Measurements from ENCODE around the gene DSCAML1. TPM values are rescaled to one million over a fixed set of nuclear protein-coding genes. Genes with fewer than 3 reads are reported as not detected.

Gene DSCAML1
- total RNA-seq, 1 experiment from 2014 or later = 0.15 TPM

- H3K4me1 ChIP-seq (ENCODE audit: insufficient read depth, low read length) = peaks cover 8% of the 10 kb centered on the region; the same call in 1 of the 2 replicates
- no peak overlapping the region for H3K4ac ChIP-seq (ENCODE audit: low read depth, low read length)
- no peak overlapping the region for H2AFZ ChIP-seq (ENCODE audit: low read length)
- peaks cover 40 to 50% of the 10 kb centered on the region in 2 experiments for H3K4me1 Mint-ChIP-seq
- no peak overlapping the region for H2BK20ac ChIP-seq (ENCODE audit: low read depth, low read length, poor library complexity, severe bottlenecking)
- H3T11ph ChIP-seq (ENCODE audit: low read length) = no peak overlapping the region
- no peak overlapping the region for H3K56ac ChIP-seq (ENCODE audit: insufficient read length, low read depth, low read length)
- H2BK15ac ChIP-seq (ENCODE audit: low read depth, low read length) = no peak overlapping the region
- H3K9me3 ChIP-seq (ENCODE audit: control insufficient read depth, low read depth, low read length) = no peaks in the 10 kb centered on the region
- H2AK5ac ChIP-seq (ENCODE audit: insufficient read length, low read length) = no peak overlapping the region
- no peak overlapping the region for H3K18ac ChIP-seq (ENCODE audit: insufficient read length, low read depth, low read length)
- H3K27me3 ChIP-seq (ENCODE audit: insufficient read depth, low read length) = no peaks in the 10 kb centered on the region
- H3K23ac ChIP-seq (ENCODE audit: insufficient read length, low read depth, low read length) = no peak overlapping the region
- DNase-seq = peak; percentile 68
- no peak overlapping the region for H4K91ac ChIP-seq (ENCODE audit: insufficient read length, low read depth, low read length)
- H3K27me3 Mint-ChIP-seq (ENCODE audit: low read depth) = peaks cover 50% of the 10 kb centered on the region
- H2BK120ac ChIP-seq (ENCODE audit: low read depth, low read length, poor library complexity, severe bottlenecking) = no peak overlapping the region
- H3K27ac ChIP-seq (ENCODE audit: insufficient read length, low read depth, low read length) = no peak overlapping the region
- H3K79me1 ChIP-seq (ENCODE audit: insufficient read depth, low read depth, low read length, poor library complexity, severe bottlenecking) = no peaks in the 10 kb centered on the region
- H3K9me3 Mint-ChIP-seq = peaks cover 0 to 2% of the 10 kb centered on the region in 2 experiments; a peak in 2 of 5 replicates
- TF ChIP-seq, protein P1, sequence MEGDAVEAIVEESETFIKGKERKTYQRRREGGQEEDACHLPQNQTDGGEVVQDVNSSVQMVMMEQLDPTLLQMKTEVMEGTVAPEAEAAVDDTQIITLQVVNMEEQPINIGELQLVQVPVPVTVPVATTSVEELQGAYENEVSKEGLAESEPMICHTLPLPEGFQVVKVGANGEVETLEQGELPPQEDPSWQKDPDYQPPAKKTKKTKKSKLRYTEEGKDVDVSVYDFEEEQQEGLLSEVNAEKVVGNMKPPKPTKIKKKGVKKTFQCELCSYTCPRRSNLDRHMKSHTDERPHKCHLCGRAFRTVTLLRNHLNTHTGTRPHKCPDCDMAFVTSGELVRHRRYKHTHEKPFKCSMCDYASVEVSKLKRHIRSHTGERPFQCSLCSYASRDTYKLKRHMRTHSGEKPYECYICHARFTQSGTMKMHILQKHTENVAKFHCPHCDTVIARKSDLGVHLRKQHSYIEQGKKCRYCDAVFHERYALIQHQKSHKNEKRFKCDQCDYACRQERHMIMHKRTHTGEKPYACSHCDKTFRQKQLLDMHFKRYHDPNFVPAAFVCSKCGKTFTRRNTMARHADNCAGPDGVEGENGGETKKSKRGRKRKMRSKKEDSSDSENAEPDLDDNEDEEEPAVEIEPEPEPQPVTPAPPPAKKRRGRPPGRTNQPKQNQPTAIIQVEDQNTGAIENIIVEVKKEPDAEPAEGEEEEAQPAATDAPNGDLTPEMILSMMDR (conservative IDR thresholded peaks at IDR 0.05) = no peak
- H4K20me1 ChIP-seq (ENCODE audit: control insufficient read depth, insufficient read depth, insufficient read length) = no peaks in the 10 kb centered on the region
- no peak overlapping the region for H3K14ac ChIP-seq (ENCODE audit: insufficient read depth, low read length)
- peak overlapping the region in 1 of 3 experiments; percentile 48; a peak in 1 of 7 replicates for H3K27ac Mint-ChIP-seq
- no peak overlapping the region for H3K9ac ChIP-seq (ENCODE audit: extremely low read depth, insufficient read length, low read length)
- WGBS (ENCODE audit: extremely low coverage, insufficient read length, low lambda C conversion rate) = no CpG with 5 or more reads among the region's 7 CpGs
- H3K36me3 Mint-ChIP-seq (ENCODE audit: insufficient read depth in 1 of 3, low read depth in 3 of 3) = no peaks in the 10 kb centered on the region; a peak in 1 of 7 replicates
- no peak overlapping the region for H4K8ac ChIP-seq (replicated peaks; ENCODE audit: insufficient read length, low read depth, low read length)
- no peak overlapping the region for H2BK5ac ChIP-seq (ENCODE audit: insufficient read length, low read length)
- peak overlapping the region; percentile 5 for H3K4me2 ChIP-seq (ENCODE audit: insufficient read depth, insufficient read length, low read length)
- no peaks in the 10 kb centered on the region for H3K79me2 ChIP-seq (ENCODE audit: insufficient read depth, low read length)
- H3K4me3 Mint-ChIP-seq = peak overlapping the region; percentile 25 to 60; a peak in 3 of 5 replicates
- no peak overlapping the region for H4K5ac ChIP-seq (ENCODE audit: insufficient read length, low read depth, low read length)
- H3K23me2 ChIP-seq (ENCODE audit: insufficient read length, low read depth, low read length, poor library complexity, severe bottlenecking) = no peaks in the 10 kb centered on the region
- H2BK12ac ChIP-seq (ENCODE audit: insufficient read length, low read depth, low read length) = no peak overlapping the region
These were observed 126.1 kb downstream of the DSCAML1 start for GRCh38 chr11:117670924-117671323.

Measured in H9 (cell line).